HG03108 (cell line): ENCODE measurements around the gene GAL3ST1.
"Not testable (repeated sequence)": the region's sequence is repeated elsewhere in the genome, so short reads cannot be mapped to it uniquely, and the experiment has no call there.

ENCODE experiments used
- ATAC-seq: cut with Tn5 transposase; IDR thresholded peaks from one replicate; pipeline ENCODE4 v1.9.1; 2021; ENCODE audit warnings: moderate library complexity; ENCODE audit not compliant: unreplicated experiment

Gene GAL3ST1

DNA sequence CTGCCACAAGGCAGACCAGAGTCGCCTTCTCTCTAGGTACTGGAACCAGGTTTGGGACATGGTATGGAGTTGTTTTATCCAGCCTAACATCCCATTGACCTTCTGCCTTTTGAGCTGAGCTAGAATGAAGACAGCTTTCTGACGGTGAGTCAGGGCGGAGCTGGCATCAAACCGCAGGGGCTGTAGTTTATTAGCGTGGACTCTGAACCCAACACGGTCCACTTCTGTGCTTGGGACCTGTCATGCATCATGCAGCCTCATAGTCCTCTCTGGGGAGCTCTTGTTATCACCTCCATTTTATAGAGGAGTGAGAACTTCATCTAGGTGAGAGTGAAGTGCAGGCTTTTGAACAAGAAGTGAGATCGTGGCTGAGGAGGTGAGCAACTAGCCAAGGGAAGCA is 8.3 kb downstream of the GAL3ST1 start:
- no peak for ATAC-seq

DNA sequence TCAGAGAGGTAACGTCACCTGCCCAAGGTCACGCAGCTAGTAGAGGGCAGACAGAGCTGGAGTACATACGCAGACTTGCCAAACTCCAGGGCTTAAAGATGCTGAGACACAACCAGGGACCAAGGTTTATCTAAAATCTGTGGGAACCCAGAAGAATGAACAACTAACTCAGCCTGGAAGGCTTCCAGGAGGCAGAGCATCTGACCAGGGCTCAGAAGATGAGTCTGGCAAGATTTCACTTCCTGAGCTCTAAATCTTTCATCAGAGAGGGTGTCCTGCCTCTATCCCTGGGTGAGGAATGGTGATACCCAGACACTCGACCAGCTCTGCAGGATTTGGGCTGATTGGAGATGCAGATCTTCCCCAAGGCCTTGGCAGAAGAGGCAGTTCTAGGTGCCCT is 9.1 kb downstream of the GAL3ST1 start:
- ATAC-seq: no peak

DNA sequence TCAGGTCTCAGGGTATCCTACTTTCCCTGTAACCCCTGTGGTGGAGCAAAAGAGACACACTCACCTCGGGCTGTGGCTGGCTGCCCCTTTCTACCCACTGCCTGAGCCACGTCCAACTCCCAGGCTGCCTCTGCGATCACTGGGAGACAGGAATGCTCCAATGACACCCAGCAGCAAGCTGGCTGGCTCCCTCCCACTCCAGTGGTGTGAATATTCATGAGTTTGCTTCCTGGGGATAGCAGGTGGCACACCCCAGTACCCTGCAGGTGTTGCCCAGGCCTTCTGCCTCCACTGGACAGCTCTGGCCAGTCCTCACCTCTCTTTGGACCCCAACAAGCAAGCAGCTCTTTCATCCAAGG is 9.7 kb downstream of the GAL3ST1 start:
- ATAC-seq: no peak

DNA sequence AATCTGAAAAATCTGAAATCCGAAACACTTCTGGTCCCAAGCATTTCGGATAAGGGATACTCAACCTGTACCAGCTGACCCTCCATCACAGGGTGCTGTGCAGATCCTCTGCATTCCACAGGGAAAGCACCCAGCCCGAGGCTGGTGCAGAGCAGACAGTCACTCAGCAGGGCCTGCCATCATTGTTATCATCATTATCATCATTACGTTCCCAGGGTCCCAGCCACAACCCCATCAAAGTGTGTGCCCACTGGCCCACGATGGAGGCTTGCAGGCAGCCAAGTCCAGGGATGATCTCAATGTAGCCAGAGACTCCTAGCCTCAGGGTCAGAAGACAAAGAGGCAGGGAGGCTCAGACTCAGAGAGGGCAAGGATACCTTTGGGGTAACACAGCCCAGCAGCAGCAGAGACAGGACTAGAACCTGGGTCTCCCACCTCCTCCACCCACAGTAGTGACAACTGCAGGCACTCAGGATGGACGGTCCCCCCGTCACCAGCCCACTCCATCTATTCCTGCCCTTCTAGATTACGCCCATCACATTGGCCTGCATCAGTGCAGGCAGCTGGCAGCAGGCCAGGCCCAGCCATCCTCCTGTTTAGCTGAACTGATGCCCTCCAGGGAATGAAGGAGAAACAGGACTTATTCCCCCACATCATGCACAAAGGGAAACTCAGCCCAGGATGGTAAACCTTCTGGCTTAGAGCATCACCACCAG is 10.3 kb downstream of the GAL3ST1 start:
- no peak for ATAC-seq

DNA sequence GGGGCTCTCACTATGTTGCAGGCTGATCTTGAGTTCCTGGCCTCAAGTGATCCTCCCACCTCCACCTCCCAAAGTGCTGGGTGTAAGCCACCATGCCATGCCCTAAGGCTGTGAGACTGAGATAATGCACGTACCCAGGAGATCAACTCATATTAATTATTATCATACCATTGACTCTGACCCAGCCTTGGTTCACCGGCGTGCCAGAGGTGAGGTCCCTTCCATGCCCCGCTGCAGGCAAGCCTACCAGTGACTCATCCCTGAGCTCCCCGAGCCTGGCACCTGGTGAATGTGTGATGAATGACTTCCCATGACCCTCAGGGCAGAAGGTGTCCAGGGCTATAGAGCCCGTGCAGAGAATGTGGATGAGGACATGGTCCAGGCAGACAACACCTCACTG is 12.1 kb downstream of the GAL3ST1 start:
- no peak for ATAC-seq

DNA sequence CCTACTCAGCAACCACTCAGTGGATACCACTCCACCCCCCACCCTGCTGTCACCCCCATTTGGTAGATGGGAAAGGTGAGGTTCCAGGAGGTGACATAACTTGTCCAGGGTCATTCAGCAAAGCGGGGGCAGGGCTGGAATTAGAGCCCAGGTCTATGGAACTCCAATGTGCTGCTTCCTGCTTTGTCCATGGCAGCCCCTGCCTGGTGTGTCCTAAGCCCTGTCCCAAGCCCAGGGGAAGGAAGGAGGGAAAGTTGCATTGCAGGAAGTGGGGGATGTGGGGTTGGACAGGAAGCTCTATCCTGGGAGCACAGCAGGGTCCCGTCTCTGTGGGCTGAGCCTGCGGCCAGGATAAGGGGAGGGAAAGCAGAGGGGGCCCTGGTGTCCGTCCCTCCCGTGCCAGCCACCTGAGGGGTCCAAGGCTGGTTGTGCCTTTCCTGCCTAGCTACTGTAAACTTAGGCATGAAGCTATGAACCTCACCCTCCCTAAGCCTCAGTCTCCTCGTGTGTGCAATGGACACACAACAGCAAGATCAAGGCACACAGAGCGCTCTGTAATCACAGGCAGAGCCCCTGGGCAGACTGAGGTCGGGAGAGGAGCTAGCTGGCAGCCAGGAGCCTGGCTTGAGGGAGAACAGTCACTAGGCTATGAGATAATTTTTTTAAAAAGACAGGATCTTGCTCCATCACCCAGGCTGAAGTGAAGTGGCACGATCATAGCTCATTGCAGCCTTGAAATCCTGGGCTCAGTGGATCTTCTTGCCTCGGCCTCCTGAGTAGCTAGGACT is 12.9 kb downstream of the GAL3ST1 start:
- no peak for ATAC-seq

DNA sequence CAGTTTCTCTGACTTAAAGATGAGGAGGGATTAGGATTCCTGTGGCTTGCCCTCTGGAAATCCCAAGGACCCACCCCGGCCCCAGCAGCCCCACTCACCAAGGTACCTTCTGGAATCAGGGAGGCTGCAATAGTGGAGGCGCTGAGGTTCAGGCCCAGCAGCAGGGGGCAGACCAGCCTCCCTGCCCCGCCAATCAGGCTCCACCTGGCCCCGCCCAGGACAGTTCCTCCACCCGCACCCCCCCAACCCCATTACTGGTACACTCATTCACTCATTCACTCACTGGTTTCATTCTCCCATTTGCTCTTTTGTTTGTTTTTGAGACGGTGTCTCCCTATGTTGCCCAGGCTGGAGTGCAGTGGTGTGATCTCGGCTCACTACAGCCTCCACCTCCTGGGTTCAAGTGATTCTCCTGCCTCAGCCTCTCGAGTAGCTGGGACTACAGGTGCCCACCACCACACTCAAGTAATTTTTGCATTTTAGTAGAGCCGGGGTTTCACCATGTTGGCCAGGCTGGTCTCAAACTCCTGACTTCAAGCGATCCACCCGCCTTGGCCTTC is 13.7 kb downstream of the GAL3ST1 start:
- ATAC-seq: not testable (repeated sequence)

DNA sequence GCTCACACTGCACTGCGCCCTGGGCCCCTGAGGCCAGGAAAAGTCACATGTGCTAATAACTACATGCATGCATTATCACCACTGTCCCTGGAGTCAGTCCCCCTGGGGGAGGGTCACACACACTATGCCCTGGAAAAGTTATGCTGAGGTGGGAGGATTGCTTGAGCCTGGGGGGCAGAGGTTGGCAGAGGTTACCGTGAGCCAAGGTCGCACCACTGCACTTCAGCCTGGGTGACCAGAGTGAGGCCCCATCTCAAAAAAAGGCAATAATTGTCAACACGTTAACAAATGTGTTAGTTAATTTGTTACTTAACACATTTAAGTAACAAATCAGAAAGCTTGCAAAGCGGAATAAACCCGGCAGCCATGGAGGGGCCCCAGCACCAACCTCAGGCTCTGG is 14.6 kb downstream of the GAL3ST1 start:
- no peak for ATAC-seq

DNA sequence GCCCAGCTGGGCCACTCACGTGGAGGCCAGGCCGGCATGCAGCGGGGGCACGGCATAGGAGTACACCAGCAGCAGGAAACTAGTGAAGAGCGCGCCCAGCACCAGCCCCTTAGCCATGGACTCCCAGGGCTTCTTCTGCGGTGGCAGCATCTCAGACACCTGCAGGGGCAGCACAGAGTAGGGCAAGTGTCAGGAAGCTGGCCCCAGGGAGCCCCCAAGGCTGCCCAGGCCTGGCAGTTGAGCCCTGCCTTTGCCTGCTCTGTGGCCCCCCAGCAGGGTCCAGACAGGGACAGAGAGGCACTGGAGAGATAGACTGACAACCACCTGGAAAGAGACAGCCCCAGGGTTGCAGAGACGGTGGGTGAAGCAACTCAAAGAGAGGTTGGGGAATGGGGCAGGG is 17.2 kb downstream of the GAL3ST1 start:
- no peak for ATAC-seq

DNA sequence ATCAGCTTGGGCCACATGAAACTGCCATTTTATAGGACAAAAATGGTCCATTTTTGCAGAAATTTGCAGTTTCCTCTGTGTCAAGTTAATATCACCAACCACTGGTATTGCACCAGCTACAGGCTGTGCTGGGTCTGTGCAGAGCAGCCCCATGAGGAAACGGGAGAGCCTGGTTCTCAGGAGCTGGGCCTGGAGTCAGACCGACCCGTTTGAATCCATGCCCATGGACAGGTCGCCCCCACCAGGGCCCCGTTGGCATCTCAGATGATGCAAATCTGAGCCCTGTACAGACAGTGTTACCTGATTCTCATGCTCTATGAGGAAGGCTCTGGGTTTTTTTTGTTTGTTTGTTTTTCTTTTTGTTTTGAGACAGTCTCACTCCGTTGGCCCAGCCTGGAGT is 18.1 kb downstream of the GAL3ST1 start:
- ATAC-seq: no peak

DNA sequence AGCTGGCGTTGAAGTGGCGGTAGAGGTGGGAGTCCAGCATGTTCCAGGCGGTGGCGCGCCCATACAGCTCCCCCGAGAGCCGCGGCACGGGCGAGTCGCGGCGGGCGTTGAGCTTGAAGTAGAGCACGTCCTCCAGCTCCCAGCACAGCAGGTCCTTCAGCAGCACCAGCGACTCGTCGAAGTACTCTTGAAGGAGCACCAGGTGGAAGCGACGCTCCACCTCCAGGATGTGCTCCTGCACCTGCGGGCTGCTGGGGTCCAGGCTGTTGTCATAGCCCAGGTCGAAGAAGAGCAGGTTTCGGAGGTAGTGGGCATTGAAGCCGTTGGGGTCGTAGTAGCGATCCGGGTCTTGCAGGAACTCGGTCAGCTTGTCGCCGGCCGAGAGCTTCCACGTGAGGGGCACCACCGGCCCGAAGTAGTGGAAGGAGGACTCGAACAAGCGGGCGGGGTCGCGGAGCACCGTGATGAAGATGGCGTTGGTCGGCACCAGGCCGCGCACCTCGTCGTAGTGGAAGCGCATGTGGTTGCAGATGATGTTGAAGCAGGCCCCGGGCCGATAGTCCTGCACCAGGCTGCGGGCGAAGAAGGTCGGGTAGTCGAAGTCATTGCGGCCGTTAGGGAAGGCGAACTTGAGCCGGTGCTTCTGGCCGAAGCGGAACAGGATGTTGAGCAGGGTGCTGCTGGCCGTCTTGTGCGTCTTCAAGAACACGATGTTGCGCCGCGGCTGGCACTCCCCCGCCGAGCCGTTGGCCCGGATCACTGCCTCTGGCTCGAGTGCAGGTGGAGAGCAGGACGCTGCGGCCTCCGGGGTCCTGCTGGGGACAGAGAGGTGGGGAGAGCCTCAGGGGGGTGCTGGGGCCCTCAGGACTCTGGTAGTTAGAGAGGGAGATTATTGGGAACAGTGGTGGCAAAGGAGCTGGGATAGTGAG is 18.9 kb downstream of the GAL3ST1 start:
- no peak for ATAC-seq

DNA sequence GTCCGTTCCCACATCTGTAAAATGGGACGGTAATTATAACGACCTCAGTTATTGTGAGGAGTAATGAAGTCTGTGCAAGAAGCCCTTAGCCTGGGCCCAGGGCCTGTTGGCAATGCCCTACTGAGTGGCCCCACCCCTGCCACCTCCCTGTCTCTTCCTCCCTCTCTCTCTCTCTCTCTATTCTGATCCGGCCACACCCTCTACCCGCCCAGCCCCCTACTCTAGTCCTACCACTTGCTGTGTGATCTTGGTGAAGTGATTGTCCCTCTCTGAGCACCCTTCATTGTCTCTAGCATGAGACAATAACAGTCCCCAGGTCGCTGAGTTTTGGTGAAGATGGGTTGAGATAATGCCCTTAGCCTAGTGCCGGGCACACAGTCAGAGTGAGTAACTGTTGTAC is 20.5 kb downstream of the GAL3ST1 start:
- no peak for ATAC-seq

DNA sequence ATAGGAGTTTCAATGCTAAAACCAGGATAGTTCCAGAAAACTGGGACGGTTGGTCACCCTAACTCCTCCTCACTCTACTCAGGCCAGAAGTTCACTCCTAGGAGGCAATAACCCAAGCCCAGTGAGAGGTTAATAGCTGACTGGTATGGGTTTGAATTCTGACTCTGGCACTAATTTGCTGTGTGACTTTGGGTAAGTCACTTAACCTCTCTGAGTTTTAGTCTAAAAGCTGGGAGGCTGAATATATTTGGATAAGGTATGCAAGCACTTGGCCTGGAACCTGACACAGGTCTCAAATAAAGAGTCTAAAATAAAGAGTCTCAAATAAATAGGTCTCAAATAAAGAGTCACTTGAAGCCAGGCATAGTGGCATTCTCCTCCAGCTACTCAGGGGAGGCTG is 21.7 kb downstream of the GAL3ST1 start:
- ATAC-seq: no peak

DNA sequence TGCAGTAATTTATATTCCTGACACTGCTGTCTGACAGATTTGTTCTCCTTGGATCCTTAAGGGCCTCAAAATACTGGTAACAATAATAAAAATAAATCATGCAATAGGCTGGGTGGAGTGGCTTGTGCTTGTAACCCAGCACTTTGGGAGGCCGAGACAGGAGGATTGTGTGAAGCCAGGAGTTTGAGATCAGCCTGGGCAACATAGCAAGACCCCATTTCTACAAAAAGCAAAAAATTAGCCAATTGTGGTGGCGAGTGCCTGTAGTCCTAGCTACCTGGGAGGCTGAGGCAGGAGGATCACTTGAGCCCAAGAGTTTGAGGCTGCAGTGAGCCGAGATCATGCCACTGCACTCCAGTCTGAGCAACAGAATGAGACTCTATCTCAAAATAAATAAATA is 22.7 kb downstream of the GAL3ST1 start:
- not testable (repeated sequence) for ATAC-seq

DNA sequence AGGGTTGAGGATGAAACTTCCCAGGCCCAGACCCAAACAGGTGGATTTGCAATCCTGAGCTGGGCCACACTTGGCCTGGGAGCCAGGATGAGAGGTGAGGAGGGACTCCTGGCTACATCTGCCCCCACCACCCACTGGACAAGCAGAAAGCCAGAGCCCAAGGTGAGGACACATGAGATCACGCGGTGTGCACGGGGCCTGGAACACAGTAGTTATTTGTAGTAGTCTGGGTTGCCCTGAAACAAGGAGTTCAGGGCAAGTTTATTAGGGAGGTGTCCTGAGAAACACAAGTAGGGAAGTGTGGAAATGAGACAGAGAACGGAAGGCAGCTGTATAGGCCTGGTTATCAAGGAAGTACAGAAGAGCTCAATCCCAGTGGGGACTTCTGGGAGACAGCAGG is 27.3 kb downstream of the GAL3ST1 start:
- ATAC-seq: no peak

DNA sequence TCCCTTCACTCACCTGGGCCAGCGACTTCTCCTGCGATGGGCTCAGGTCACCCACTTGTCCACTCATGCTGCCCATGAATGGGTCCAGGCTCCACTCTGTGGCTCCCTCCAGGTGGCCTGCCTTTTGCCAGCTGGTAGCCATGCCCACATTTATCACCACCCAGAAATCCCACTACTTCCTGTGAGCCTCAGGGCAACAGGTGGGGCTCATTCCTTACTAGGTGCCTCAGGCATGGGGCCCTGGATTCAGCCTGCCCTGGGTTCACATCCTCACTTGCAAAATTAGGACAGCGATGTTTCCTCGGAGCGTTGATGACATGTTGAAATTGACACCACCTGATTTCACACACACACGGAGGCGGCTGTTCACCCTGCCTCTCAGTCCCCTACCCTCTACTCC is 27.8 kb downstream of the GAL3ST1 start, which contains the start of gene SEC14L6:
Gene SEC14L6 (minus strand): TSS at position 126 of the 400 bp plus-strand sequence. CDS start 59 bp downstream, at position 67.
- no peak for ATAC-seq

DNA sequence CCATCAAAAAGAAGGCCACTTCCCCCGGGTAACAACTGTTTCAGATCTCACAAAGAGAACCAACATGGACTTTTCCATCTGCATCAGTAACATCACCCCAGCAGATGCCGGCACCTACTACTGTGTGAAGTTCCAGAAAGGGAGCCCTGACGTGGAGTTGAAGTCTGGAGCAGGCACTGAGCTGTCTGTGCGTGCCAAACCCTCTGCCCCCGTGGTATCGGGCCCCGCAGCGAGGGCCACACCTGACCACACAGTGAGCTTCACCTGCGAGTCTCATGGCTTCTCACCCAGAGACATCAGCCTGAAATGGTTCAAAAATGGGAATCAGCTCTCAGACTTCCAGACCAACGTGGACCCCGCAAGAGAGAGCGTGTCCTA is 31.7 kb downstream of the GAL3ST1 start:
- ATAC-seq: no peak

DNA sequence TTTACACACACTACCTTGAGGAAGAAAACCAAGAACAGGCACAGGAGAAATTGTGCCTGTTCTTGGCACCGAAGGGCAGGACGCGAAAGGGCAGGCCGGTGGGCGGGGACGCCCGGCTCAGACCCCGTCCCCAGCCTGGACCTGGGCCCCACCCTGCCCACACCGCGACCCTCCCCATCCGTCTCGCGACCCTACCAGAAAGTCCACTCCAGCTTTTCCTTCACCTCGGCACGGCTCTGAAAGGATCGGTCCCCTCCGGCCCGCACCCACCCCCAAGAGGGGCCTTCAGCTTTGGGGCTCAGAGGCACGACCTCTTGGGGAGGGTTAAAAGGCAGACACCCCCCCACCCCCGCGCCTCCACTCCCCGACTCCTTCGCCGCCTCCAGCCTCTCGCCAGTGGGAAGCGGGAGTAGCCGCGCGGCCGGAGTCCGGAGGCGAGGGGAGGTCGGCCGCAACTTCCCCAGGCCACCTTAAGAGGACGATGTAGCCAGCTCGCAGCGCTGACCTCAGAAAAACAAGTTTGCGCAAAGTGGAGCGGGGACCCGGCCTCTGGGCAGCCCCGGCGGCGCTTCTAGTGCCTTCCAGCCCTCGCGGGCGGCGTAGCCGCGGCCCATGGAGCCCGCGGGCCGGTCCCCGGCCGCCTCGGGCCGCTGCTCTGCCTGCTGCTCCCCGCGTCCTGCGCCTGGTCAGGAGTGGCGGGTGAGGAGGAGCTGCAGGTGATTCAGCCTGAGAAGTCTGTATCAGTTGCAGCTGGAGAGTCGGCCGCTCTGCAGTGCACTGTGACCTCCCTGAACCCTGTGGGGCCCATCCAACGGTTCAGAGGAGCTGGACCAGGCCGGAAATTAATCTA is 32.3 kb downstream of the GAL3ST1 start:
- ATAC-seq: no peak

DNA sequence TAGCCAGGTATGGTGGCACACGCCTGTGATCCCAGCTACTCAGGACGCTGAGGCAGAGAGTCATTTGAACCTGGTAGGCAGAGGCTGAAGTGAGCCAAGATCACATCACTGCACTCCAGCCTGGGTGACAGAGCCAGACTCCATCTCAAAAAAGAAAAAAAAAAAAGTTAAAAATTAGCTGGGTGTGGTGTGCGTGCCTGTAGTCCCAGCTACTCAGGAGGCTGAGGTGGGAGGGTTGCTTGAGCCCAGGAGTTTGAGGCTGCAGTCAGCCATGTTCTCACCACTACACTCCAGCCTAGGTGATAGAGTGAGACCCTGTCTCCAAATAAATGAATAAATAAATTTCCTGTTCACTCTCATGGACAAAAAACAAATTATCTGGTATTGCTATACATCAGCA is 33.0 kb downstream of the GAL3ST1 start:
- ATAC-seq: not testable (repeated sequence)

DNA sequence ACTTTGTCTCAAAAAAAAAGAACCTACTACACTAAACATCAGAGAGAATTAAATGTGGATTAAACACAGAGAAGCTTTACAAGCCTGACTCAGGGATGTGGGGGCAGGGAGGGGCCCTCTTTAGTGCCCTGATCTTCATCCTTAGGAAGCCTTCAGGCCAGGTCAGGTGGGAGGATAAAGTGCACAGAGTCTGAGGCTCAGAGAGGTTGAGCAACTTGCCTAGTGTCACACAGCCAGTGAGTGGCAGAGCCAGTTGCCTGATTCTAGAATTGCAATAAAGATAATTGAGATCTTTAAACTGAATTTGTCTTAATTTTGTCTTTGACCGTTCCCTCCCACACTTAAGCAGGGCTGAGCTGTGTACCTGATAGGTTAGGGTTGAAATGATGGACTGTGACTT is 35.1 kb downstream of the GAL3ST1 start:
- ATAC-seq: no peak
